Karpas-422 (cell line): Measurements from ENCODE around the gene DOP1B. TPM values are rescaled to one million over a fixed set of nuclear protein-coding genes. Genes with fewer than 3 reads are reported as not detected.

ENCODE experiments used
- DNase-seq: peaks from one replicate; pipeline ENCODE4 v3.0.0-alpha.2; 2015
- H2AFZ ChIP-seq: fragments of 200-600 bp; sonication (generic); 2 replicates; pipeline ENCODE4 v1.6.1; 2014; ENCODE audit warnings: antibody characterized with exemption, low read length, mixed read lengths
- H3K27ac ChIP-seq: fragments of 200-600 bp; sonication (generic); 2 replicates; pipeline ENCODE4 v1.5.1; 2014; ENCODE audit warnings: mild to moderate bottlenecking, low read length, moderate library complexity
- H3K27me3 ChIP-seq: fragments of 200-600 bp; sonication (generic); 2 replicates; pipeline ENCODE4 v1.6.1; 2014; ENCODE audit warnings: low read length, mixed read lengths
- H3K36me3 ChIP-seq: fragments of 200-600 bp; sonication (generic); 2 replicates; pipeline ENCODE4 v1.6.1; 2014; ENCODE audit warnings: low read length, mixed read lengths; ENCODE audit not compliant: insufficient read depth
- H3K4me1 ChIP-seq: fragments of 200-600 bp; sonication (generic); 2 replicates; pipeline ENCODE4 v1.6.1; 2014; ENCODE audit warnings: mild to moderate bottlenecking, low read length, mixed read lengths
- H3K4me2 ChIP-seq: fragments of 200-600 bp; sonication (generic); 2 replicates; pipeline ENCODE4 v1.6.1; 2014; ENCODE audit warnings: low read length, low read depth, mild to moderate bottlenecking; ENCODE audit not compliant: poor library complexity, severe bottlenecking
- H3K4me3 ChIP-seq: fragments of 200-600 bp; sonication (generic); 2 replicates; pipeline ENCODE4 v1.5.1; 2014; ENCODE audit warnings: mild to moderate bottlenecking, antibody characterized with exemption, low read length, mixed read lengths
- H3K79me2 ChIP-seq: fragments of 200-600 bp; sonication (generic); 2 replicates; pipeline ENCODE4 v1.6.1; 2014; ENCODE audit warnings: mild to moderate bottlenecking, low read length, mixed read lengths
- H3K9ac ChIP-seq: fragments of 200-600 bp; sonication (generic); 2 replicates; pipeline ENCODE4 v1.6.0; 2014; ENCODE audit warnings: low read length
- H3K9me2 ChIP-seq: fragments of 200-600 bp; sonication (generic), shearing (Covaris generic); replicated peaks from 2 replicates; pipeline ENCODE4 v1.6.0; 2014; ENCODE audit warnings: mild to moderate bottlenecking, low read length, moderate library complexity; ENCODE audit not compliant: insufficient read depth
- H3K9me3 ChIP-seq: fragments of 300-700, 200-600 bp; sonication (generic); 2 replicates; pipeline ENCODE4 v1.6.1; 2014; ENCODE audit warnings: low read length, mixed read lengths
- H4K20me1 ChIP-seq: fragments of 200-600 bp; sonication (generic); 2 replicates; pipeline ENCODE4 v1.6.1; 2014; ENCODE audit warnings: mild to moderate bottlenecking, antibody characterized with exemption, low read length, low read depth; ENCODE audit not compliant: insufficient read depth
- total RNA-seq: library from RNA; depleted of rRNA; stranded (reverse); fragments of >200 nt; shearing (Covaris generic); gene quantifications from 2 replicates; pipeline ENCODE4 v1.2.3, GENCODE V29; 2014; ENCODE audit warnings: low replicate concordance

The DOP1B gene
- total RNA-seq, 1 experiment from 2014 or later = 2.1 TPM

GRCh38 chr21:36145259-36145658 is 11.4 kb upstream of the DOP1B start:
- Histone ChIP-seq H3K4me3 (no peak overlapping the region), H3K27me3 (no peaks in the 10 kb centered on the region), H3K36me3 (no peaks in the 10 kb centered on the region), H3K9me3 (no peaks in the 10 kb centered on the region), H3K4me2 (no peak overlapping the region), H3K9me2 (no peaks in the 10 kb centered on the region), H3K4me1 (peaks cover 6% of the 10 kb centered on the region), H3K9ac (no peak overlapping the region), H2AFZ (no peak overlapping the region), H4K20me1 (no peaks in the 10 kb centered on the region), H3K79me2 (no peaks in the 10 kb centered on the region), H3K27ac (no peak overlapping the region)
- DNase-seq = no peak

- no peaks in the 10 kb centered on the region for H3K36me3 ChIP-seq
- H3K4me2 ChIP-seq = no peak overlapping the region
- H3K27me3 ChIP-seq = no peaks in the 10 kb centered on the region
- no peaks in the 10 kb centered on the region for H3K79me2 ChIP-seq
- no peak overlapping the region for H3K27ac ChIP-seq
- H3K9me2 ChIP-seq = no peaks in the 10 kb centered on the region
- no peak for DNase-seq
- H3K9ac ChIP-seq = no peak overlapping the region
- H3K9me3 ChIP-seq = no peaks in the 10 kb centered on the region
- H3K4me1 ChIP-seq = peaks cover 13% of the 10 kb centered on the region
- H3K4me3 ChIP-seq = no peak overlapping the region
- H4K20me1 ChIP-seq = no peaks in the 10 kb centered on the region
- H2AFZ ChIP-seq = no peak overlapping the region
Measured at GRCh38 chr21:36147911-36148310, 8.7 kb upstream of the DOP1B start.

GRCh38 chr21:36148886-36149285 is 7.7 kb upstream of the DOP1B start:
- no peaks in the 10 kb centered on the region for H3K27me3 ChIP-seq
- peaks cover 13% of the 10 kb centered on the region for H3K4me1 ChIP-seq
- no peak overlapping the region for H2AFZ ChIP-seq
- H3K9me3 ChIP-seq = no peaks in the 10 kb centered on the region
- no peak overlapping the region for H3K9ac ChIP-seq
- no peaks in the 10 kb centered on the region for H3K36me3 ChIP-seq
- H4K20me1 ChIP-seq = no peaks in the 10 kb centered on the region
- no peak overlapping the region for H3K27ac ChIP-seq
- no peaks in the 10 kb centered on the region for H3K9me2 ChIP-seq
- DNase-seq = no peak
- H3K4me2 ChIP-seq = no peak overlapping the region
- no peak overlapping the region for H3K4me3 ChIP-seq
- H3K79me2 ChIP-seq = no peaks in the 10 kb centered on the region

GRCh38 chr21:36149788-36150711 is 6.6 kb upstream of the DOP1B start:
- Histone ChIP-seq H4K20me1 (no peaks in the 10 kb centered on the region), H3K27me3 (no peaks in the 10 kb centered on the region), H3K36me3 (no peaks in the 10 kb centered on the region), H3K4me1 (peaks cover 13% of the 10 kb centered on the region), H2AFZ (peak overlapping the region; percentile 84), H3K9me3 (no peaks in the 10 kb centered on the region), H3K9ac (no peak overlapping the region; the same call in 1 of the 2 replicates), H3K27ac (no peak overlapping the region), H3K9me2 (no peaks in the 10 kb centered on the region), H3K79me2 (no peaks in the 10 kb centered on the region), H3K4me2 (peak overlapping the region; percentile 39), H3K4me3 (no peak overlapping the region)
- peak; percentile 87 for DNase-seq

- no peak overlapping the region for H3K27ac ChIP-seq
- 0 out of 2 replicates have a peak, but pooled peaks cover 2% of the 10 kb centered on the region for H4K20me1 ChIP-seq
- no peak overlapping the region for H2AFZ ChIP-seq
- DNase-seq = no peak
- no peaks in the 10 kb centered on the region for H3K27me3 ChIP-seq
- H3K9me2 ChIP-seq = no peaks in the 10 kb centered on the region
- no peaks in the 10 kb centered on the region for H3K36me3 ChIP-seq
- H3K4me3 ChIP-seq = no peak overlapping the region
- peaks cover 11% of the 10 kb centered on the region for H3K4me1 ChIP-seq
- no peaks in the 10 kb centered on the region for H3K79me2 ChIP-seq
- no peak overlapping the region for H3K4me2 ChIP-seq
- H3K9me3 ChIP-seq = no peaks in the 10 kb centered on the region
- H3K9ac ChIP-seq = no peak overlapping the region
Measured at GRCh38 chr21:36155603-36156338, 853 bp upstream of the DOP1B start.

- Histone ChIP-seq H3K9me3 (no peaks in the 10 kb centered on the region), H3K4me3 (peak overlapping the region; percentile 90), H2AFZ (peak overlapping the region; percentile 98), H3K79me2 (no peaks in the 10 kb centered on the region), H3K9ac (peak overlapping the region; percentile 79), H3K36me3 (no peaks in the 10 kb centered on the region), H3K27ac (no peak overlapping the region), H3K4me2 (peak overlapping the region; percentile 98), H4K20me1 (0 out of 2 replicates have a peak, but pooled peaks cover 2% of the 10 kb centered on the region), H3K9me2 (no peaks in the 10 kb centered on the region), H3K4me1 (peaks cover 9% of the 10 kb centered on the region), H3K27me3 (no peaks in the 10 kb centered on the region)
- peak; percentile 99 for DNase-seq
Measured at GRCh38 chr21:36156339-36156814, 247 bp upstream of the DOP1B start.

- no peaks in the 10 kb centered on the region for H3K36me3 ChIP-seq
- no peak overlapping the region for H3K9ac ChIP-seq
- no peaks in the 10 kb centered on the region for H3K9me2 ChIP-seq
- 0 out of 2 replicates have a peak, but pooled peaks cover 2% of the 10 kb centered on the region for H4K20me1 ChIP-seq
- H3K9me3 ChIP-seq = no peaks in the 10 kb centered on the region
- H3K27ac ChIP-seq = no peak overlapping the region
- DNase-seq = no peak
- H3K27me3 ChIP-seq = no peaks in the 10 kb centered on the region
- H2AFZ ChIP-seq = no peak overlapping the region
- H3K4me3 ChIP-seq = no peak overlapping the region
- H3K4me2 ChIP-seq = no peak overlapping the region
- peaks cover 9% of the 10 kb centered on the region for H3K4me1 ChIP-seq
- no peaks in the 10 kb centered on the region for H3K79me2 ChIP-seq
Measured at GRCh38 chr21:36159356-36159921, 2.8 kb downstream of the DOP1B start.

- H2AFZ ChIP-seq = no peak overlapping the region
- DNase-seq = no peak
- H3K9me3 ChIP-seq = no peaks in the 10 kb centered on the region
- no peak overlapping the region for H3K9ac ChIP-seq
- H3K4me2 ChIP-seq = no peak overlapping the region
- H3K4me1 ChIP-seq = peaks cover 9% of the 10 kb centered on the region
- no peak overlapping the region for H3K4me3 ChIP-seq
- no peaks in the 10 kb centered on the region for H3K9me2 ChIP-seq
- H3K27me3 ChIP-seq = no peaks in the 10 kb centered on the region
- no peak overlapping the region for H3K27ac ChIP-seq
- H4K20me1 ChIP-seq = 0 out of 2 replicates have a peak, but pooled peaks cover under 1% of the 10 kb centered on the region
- H3K79me2 ChIP-seq = no peaks in the 10 kb centered on the region
- no peaks in the 10 kb centered on the region for H3K36me3 ChIP-seq
Measured at GRCh38 chr21:36160850-36161178, 4.2 kb downstream of the DOP1B start.
